ENCODE results near the gene PAGE1. TPM values are rescaled to one million over a fixed set of nuclear protein-coding genes. Genes with fewer than 3 reads are reported as not detected.

Gene PAGE1
- total and polyA plus RNA-seq, 7 donors, result not detected

DNA sequence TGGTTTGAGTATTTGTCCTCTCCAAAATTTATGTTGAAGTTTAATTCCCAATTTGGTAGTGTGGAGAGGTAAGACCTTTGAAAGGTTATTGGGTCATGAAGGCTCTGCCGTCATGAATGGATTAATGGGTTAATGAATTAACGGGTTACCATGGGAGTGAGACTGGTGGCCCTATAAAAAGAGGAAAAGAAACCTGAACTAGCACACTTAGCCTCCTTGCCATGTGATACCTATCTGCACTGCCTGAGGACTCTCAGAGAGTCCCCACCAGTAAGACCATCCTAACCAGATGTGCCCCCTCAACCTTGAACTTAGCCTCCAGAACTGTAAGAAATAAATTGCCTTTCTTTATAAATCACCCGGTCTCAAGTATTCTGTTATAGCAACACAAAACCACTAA lies 39.3 kb downstream of the PAGE1 start:
- Histone ChIP-seq H3K9me3 (no peaks in the 10 kb centered on the region), H3K27me3 (no peaks in the 10 kb centered on the region), H3K4me1 (no peaks in the 10 kb centered on the region), H3K4me3 (no peak overlapping the region), H3K27ac (no peak overlapping the region), H3K36me3 (no peaks in the 10 kb centered on the region)
- TF ChIP-seq EP300 (IDR thresholded peaks at IDR 0.05), result no peak
- TF ChIP-seq POLR2AphosphoS5 (IDR thresholded peaks at IDR 0.05), result no peak
- TF ChIP-seq, protein P1, sequence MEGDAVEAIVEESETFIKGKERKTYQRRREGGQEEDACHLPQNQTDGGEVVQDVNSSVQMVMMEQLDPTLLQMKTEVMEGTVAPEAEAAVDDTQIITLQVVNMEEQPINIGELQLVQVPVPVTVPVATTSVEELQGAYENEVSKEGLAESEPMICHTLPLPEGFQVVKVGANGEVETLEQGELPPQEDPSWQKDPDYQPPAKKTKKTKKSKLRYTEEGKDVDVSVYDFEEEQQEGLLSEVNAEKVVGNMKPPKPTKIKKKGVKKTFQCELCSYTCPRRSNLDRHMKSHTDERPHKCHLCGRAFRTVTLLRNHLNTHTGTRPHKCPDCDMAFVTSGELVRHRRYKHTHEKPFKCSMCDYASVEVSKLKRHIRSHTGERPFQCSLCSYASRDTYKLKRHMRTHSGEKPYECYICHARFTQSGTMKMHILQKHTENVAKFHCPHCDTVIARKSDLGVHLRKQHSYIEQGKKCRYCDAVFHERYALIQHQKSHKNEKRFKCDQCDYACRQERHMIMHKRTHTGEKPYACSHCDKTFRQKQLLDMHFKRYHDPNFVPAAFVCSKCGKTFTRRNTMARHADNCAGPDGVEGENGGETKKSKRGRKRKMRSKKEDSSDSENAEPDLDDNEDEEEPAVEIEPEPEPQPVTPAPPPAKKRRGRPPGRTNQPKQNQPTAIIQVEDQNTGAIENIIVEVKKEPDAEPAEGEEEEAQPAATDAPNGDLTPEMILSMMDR (IDR thresholded peaks at IDR 0.05), result no peak
- TF ChIP-seq POLR2A (IDR thresholded peaks at IDR 0.05), result no peak
- WGBS, 2 donors, result 68 to 74% methylated on average over 3 of the region's 3 CpGs
- DNase-seq, result no peak
- intact Hi-C loops (cut with DNase I), result no loop called here

DNA sequence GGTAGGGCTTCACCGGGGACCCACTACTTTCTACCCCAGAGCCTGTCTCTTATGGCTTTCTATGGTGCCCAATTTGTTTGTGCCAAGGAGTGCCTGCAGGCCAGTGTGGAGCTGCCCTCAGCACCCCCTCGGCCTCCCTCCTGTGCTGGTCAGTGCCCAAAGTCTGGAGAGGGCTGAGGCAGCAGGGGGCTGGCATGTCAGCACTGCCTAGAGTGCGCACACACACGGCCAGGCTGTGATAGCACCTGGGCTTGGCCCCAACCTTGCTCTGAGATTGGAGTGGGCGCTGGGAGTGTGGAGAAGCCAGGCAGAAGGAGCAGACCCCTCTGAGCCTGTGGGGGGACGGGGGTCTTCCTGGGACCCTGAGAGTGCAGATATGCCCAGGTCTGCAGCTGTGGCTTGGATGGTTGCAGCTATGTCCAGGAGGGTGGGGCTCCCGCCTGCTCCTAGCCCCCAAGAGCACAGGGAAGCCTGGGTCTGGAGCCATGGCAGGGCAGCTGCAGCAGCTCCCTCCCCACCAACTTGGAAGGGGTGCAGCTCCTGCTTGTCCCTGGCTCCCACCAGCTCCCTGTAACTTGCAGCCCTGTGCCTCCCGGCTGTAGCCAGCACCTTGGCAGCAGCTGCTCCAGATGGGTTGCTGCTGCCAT lies 50.7 kb downstream of the PAGE1 start:
- DNase-seq, result no peak
- no peaks in the 10 kb centered on the region for H3K36me3 ChIP-seq
- no peaks in the 10 kb centered on the region for H3K9me3 ChIP-seq
- 74 to 83% methylated on average over 8 of the region's 8 CpGs for WGBS, 2 donors
- no peak overlapping the region for H3K27ac ChIP-seq
- no peak for TF ChIP-seq POLR2A (IDR thresholded peaks at IDR 0.05)
- no peak for TF ChIP-seq POLR2AphosphoS5 (IDR thresholded peaks at IDR 0.05)
- H3K4me3 ChIP-seq, result no peak overlapping the region
- no peaks in the 10 kb centered on the region for H3K27me3 ChIP-seq
- intact Hi-C loops (cut with DNase I), result no loop called here
- no peaks in the 10 kb centered on the region for H3K4me1 ChIP-seq

Other genes starting within 250 kb of the PAGE1 start
- not detected for gene GAGE12C, start 163.8 kb downstream of the PAGE1 start, total RNA-seq
- not detected for gene GAGE12C, start 163.8 kb downstream of the PAGE1 start, polyA plus RNA-seq
- not detected for gene GAGE12D, start 154.3 kb downstream of the PAGE1 start, total RNA-seq
- gene GAGE12D, start 154.3 kb downstream of the PAGE1 start, polyA plus RNA-seq, result not detected
- not detected for gene GAGE12E, start 144.7 kb downstream of the PAGE1 start, total RNA-seq
- not detected for gene GAGE12E, start 144.7 kb downstream of the PAGE1 start, polyA plus RNA-seq
- gene GAGE12F, start 135.1 kb downstream of the PAGE1 start, total RNA-seq, result not detected
- gene GAGE12F, start 135.1 kb downstream of the PAGE1 start, polyA plus RNA-seq, result not detected
- gene GAGE12G, start 125.6 kb downstream of the PAGE1 start, total RNA-seq, result not detected
- not detected for gene GAGE12G, start 125.6 kb downstream of the PAGE1 start, polyA plus RNA-seq
- not detected for gene GAGE12H, start 116.0 kb downstream of the PAGE1 start, total RNA-seq
- not detected for gene GAGE12H, start 116.0 kb downstream of the PAGE1 start, polyA plus RNA-seq
- not detected for gene GAGE2A, start 106.5 kb downstream of the PAGE1 start, total RNA-seq
- gene GAGE2A, start 106.5 kb downstream of the PAGE1 start, polyA plus RNA-seq, result not detected
- gene GAGE1, start 97.0 kb downstream of the PAGE1 start, total RNA-seq, result not detected
- not detected for gene GAGE1, start 97.0 kb downstream of the PAGE1 start, polyA plus RNA-seq
- gene PAGE4, start 133.3 kb upstream of the PAGE1 start, total RNA-seq, result not detected
- gene PAGE4, start 133.3 kb upstream of the PAGE1 start, polyA plus RNA-seq, result not detected
- gene USP27X, start 183.5 kb upstream of the PAGE1 start, total RNA-seq, result 1 to 10 TPM; 1.6 to 5.4 (median 2.9) TPM
- 1 to 10 TPM in 2 of 3 donors, under 1 TPM in 1; 0.60 to 1.8 (median 1.2) TPM for gene USP27X, start 183.5 kb upstream of the PAGE1 start, polyA plus RNA-seq
- gene CLCN5, start 226.6 kb upstream of the PAGE1 start, total RNA-seq, result 1 to 10 TPM; 1.8 to 3.0 (median 2.3) TPM
- 1 to 10 TPM in 1 of 3 donors, under 1 TPM in 2; under 0.01 to 1.8 (median 0.69) TPM for gene CLCN5, start 226.6 kb upstream of the PAGE1 start, polyA plus RNA-seq

All from sigmoid colon (tissue), 7 donors.